Upper lobe of left lung (tissue), 6 donors: ENCODE data around the gene ZNF622. TPM values are rescaled to one million over a fixed set of nuclear protein-coding genes. Genes with fewer than 3 reads are reported as not detected.
"Not testable (repeated sequence)": the region's sequence is repeated elsewhere in the genome, so short reads cannot be mapped to it uniquely, and the experiment has no call there.

Experiments used
- ATAC-seq, 2 donors: fragments of 200-7000 bp; cut with Tn5 transposase; one replicate each; pipeline ENCODE4 v1.9.1; 2022; ENCODE audit warnings: mild to moderate bottlenecking in 2 of 2, moderate library complexity in 2 of 2; ENCODE audit not compliant: low FRiP score in 2 of 2
- DNase-seq, 2 donors: peaks; one replicate each; pipeline ENCODE4 v3.0.0-alpha.2; 2019 to 2020
- H3K27ac ChIP-seq, 4 donors: fragments of 200-600 bp; sonication (generic); one replicate each; pipeline ENCODE4 v1.5.1; 2016 to 2019
- H3K27me3 ChIP-seq, 4 donors: fragments of 200-600 bp; sonication (generic); one replicate each; pipeline ENCODE4 v1.5.1; 2017 to 2019
- H3K36me3 ChIP-seq, 4 donors: fragments of 200-600 bp; sonication (generic); one replicate each; pipeline ENCODE4 v1.5.1; 2016 to 2019
- H3K4me1 ChIP-seq, 4 donors: fragments of 200-600 bp; sonication (generic); one replicate each; pipeline ENCODE4 v1.5.1; 2018 to 2019
- H3K4me3 ChIP-seq, 4 donors: fragments of 200-600 bp; sonication (generic); one replicate each; pipeline ENCODE4 v1.5.1; 2017 to 2019; ENCODE audit warnings: mild to moderate bottlenecking in 2 of 4, moderate library complexity in 1 of 4
- H3K9me3 ChIP-seq, 4 donors: fragments of 200-600 bp; sonication (generic); one replicate each; pipeline ENCODE4 v1.5.1; 2018 to 2019
- CTCF ChIP-seq, 6 experiments: fragments of 450-650 bp in 4 of 6; fragments of 200-600 bp in 2 of 6; sonication (generic) in 2 of 6; IDR thresholded peaks; one replicate each; pipeline ENCODE4 v1.5.1; 2016 to 2019; ENCODE audit warnings: antibody characterized with exemption in 6 of 6
- EP300 ChIP-seq, 4 donors: sonication (generic); formaldehyde crosslinking; IDR thresholded peaks; one replicate each; pipeline ENCODE4 v1.5.1; 2017; ENCODE audit warnings: antibody characterized with exemption in 4 of 4, control low read depth in 2 of 4
- POLR2A ChIP-seq, 4 donors: fragments of 450-650 bp; IDR thresholded peaks; one replicate each; pipeline ENCODE4 v1.5.1; 2016 to 2017; ENCODE audit warnings: antibody characterized with exemption in 4 of 4, mild to moderate bottlenecking in 2 of 4
- POLR2AphosphoS5 ChIP-seq, 2 donors: sonication (generic); formaldehyde crosslinking; IDR thresholded peaks; one replicate each; pipeline ENCODE4 v1.5.1; 2017; ENCODE audit warnings: antibody characterized with exemption in 2 of 2
- WGBS, 2 donors: methylation state at CpG; one replicate each; pipeline ENCODE4 v1.1.5; 2017 to 2018; 5-methylcytosine and 5-hydroxymethylcytosine counted together
- total RNA-seq, 6 donors: library from RNA; depleted of rRNA in 4 of 6; stranded (reverse); fragments of >200 nt in 4 of 6; gene quantifications; one replicate each; pipeline versions ENCODE4 v1.1.0 to v1.2.1, GENCODE V29; 2016 to 2021
- donor health status: DM: no; HTN: no; CAD: no; lungs with moderate emphysema.
- donor health status: DM: no; HTN: yes; CAD: no; lungs with severe emphysema.

ZNF622 gene
- total RNA-seq, 6 donors from 2014 or later: 15.3 to 45.0 (median 31.5) TPM

- Histone ChIP-seq H3K4me1 (peaks cover 0 to 5% (median 2%) of the 10 kb centered on the region in 4 donors), H3K36me3 (peaks cover 27 to 75% (median 44%) of the 10 kb centered on the region in 4 donors), H3K9me3 (no peaks in the 10 kb centered on the region), H3K27me3 (no peaks in the 10 kb centered on the region), H3K27ac (no peak overlapping the region), H3K4me3 (no peak overlapping the region)
- DNase-seq: no peak
- no peak for TF ChIP-seq POLR2AphosphoS5 (IDR thresholded peaks at IDR 0.05)
- no peak for TF ChIP-seq EP300 (IDR thresholded peaks at IDR 0.05)
- no peak for TF ChIP-seq CTCF (IDR thresholded peaks at IDR 0.05)
- no peak for TF ChIP-seq POLR2A (IDR thresholded peaks at IDR 0.05)
- WGBS, 2 donors: 90 to 91% methylated on average over 2 of the region's 2 CpGs
- no peak for ATAC-seq
These were observed 15.4 kb downstream of the ZNF622 start for GRCh38 chr5:16450163-16450562.

GRCh38 chr5:16446993-16447392, 18.6 kb downstream of the ZNF622 start:
- no peaks in the 10 kb centered on the region for H3K9me3 ChIP-seq
- H3K36me3 ChIP-seq: peaks cover 21 to 48% (median 37%) of the 10 kb centered on the region in 4 donors
- H3K27ac ChIP-seq: no peak overlapping the region
- H3K4me1 ChIP-seq: no peaks in the 10 kb centered on the region
- no peak for TF ChIP-seq POLR2A (IDR thresholded peaks at IDR 0.05)
- no peak for TF ChIP-seq CTCF (IDR thresholded peaks at IDR 0.05)
- TF ChIP-seq EP300 (IDR thresholded peaks at IDR 0.05): no peak
- no peak for TF ChIP-seq POLR2AphosphoS5 (IDR thresholded peaks at IDR 0.05)
- no peaks in the 10 kb centered on the region for H3K27me3 ChIP-seq
- DNase-seq (no peak), ATAC-seq (no peak)
- 84 to 90% methylated on average over 5 of the region's 5 CpGs for WGBS, 2 donors
- H3K4me3 ChIP-seq: no peak overlapping the region

GRCh38 chr5:16437977-16438376, 27.6 kb downstream of the ZNF622 start:
- no peak for ATAC-seq
- no peaks in the 10 kb centered on the region for H3K9me3 ChIP-seq
- H3K36me3 ChIP-seq: no peaks in the 10 kb centered on the region
- no peak overlapping the region for H3K27ac ChIP-seq
- H3K4me3 ChIP-seq: no peak overlapping the region
- DNase-seq: no peak
- H3K4me1 ChIP-seq: no peaks in the 10 kb centered on the region
- WGBS, 2 donors: 85 to 89% methylated on average over 1 of the region's 1 CpG
- no peaks in the 10 kb centered on the region for H3K27me3 ChIP-seq
- no peak for TF ChIP-seq POLR2AphosphoS5 (IDR thresholded peaks at IDR 0.05)
- no peak for TF ChIP-seq CTCF (IDR thresholded peaks at IDR 0.05)
- TF ChIP-seq POLR2A (IDR thresholded peaks at IDR 0.05): no peak
- TF ChIP-seq EP300 (IDR thresholded peaks at IDR 0.05): no peak

DNA sequence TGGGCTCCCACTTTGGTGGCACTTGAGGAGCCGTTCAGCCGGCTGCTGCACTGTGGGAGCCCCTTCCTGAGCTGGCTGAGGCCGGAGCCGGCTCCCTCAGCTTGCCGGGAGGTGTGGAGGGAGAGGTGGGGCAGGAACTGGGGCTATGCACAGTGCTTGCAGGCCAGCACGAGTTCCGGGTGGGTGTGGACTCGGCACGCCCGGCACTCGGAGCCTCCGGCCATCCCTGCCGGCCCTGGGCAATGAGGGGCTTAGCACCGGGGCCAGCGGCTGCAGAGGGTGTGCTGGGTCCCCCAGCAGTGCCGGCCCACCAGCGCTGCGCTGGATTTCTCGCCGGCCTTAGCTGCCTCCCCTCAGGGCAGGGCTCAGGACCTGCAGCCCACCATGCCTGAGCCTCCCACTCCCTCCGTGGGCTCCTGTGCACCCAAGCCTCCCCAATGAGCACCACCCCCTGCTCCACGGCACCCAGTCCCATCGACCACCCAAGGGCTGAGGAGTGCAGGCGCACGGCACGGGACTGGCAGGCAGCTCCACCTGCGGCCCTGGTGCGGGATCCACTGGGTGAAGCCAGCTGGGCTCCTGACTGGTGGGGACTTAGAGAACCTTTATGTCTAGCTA, 29.4 kb downstream of the ZNF622 start:
- ATAC-seq, H3K4me1 ChIP-seq, H3K27me3 ChIP-seq, H3K27ac ChIP-seq, H3K36me3 ChIP-seq, H3K9me3 ChIP-seq, H3K4me3 ChIP-seq: not testable (repeated sequence)
- DNase-seq: peak in 1 of 2 donors; percentile 67
- 95 to 100% methylated on average over 2 to 20 of the region's 28 CpGs for WGBS, 2 donors

- no peak for ATAC-seq
- H3K4me1 ChIP-seq: no peaks in the 10 kb centered on the region
- no peaks in the 10 kb centered on the region for H3K27me3 ChIP-seq
- H3K27ac ChIP-seq: no peak overlapping the region
- no peaks in the 10 kb centered on the region for H3K9me3 ChIP-seq
- TF ChIP-seq EP300 (IDR thresholded peaks at IDR 0.05) (no peak), CTCF (IDR thresholded peaks at IDR 0.05) (no peak), POLR2AphosphoS5 (IDR thresholded peaks at IDR 0.05) (no peak), POLR2A (IDR thresholded peaks at IDR 0.05) (no peak)
- no peaks in the 10 kb centered on the region for H3K36me3 ChIP-seq
- no peak for DNase-seq
- no peak overlapping the region for H3K4me3 ChIP-seq
- 59 to 73% methylated on average over 2 of the region's 2 CpGs for WGBS, 2 donors
These were observed 34.1 kb downstream of the ZNF622 start for GRCh38 chr5:16431490-16431889.
